NCI-H2171 treated with DMSO at 0.1 percent for 48 hours (cell line): ENCODE measurements around the gene INPP4B.
A peak's percentile ranks its signal among the peaks of the same experiment; 100 is the strongest.

Source experiments
- DNase-seq: peaks from one replicate; lab custom pipeline; 2025; lab: John Stamatoyannopoulos, UW

Gene INPP4B

DNA sequence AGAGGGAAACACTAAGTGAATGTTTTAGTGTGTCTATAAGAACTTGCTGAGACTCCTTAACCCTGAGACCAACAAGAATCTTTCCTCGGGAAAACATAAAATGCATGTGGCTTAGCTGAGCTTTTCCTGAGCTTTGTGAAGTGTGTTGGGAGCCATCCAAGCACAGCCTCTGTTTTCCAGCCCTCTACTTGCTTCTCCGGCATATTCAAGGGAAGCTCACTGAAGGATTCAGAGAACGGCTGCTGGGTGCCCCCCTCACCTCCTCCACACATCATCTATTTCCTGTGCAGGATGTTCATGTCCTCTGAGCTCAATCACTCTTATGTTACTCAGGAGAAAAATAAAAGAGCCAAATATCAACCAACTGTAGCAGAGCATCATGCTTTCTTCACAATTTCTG lies 717.6 kb downstream of the INPP4B start:
- DNase-seq = no peak

DNA sequence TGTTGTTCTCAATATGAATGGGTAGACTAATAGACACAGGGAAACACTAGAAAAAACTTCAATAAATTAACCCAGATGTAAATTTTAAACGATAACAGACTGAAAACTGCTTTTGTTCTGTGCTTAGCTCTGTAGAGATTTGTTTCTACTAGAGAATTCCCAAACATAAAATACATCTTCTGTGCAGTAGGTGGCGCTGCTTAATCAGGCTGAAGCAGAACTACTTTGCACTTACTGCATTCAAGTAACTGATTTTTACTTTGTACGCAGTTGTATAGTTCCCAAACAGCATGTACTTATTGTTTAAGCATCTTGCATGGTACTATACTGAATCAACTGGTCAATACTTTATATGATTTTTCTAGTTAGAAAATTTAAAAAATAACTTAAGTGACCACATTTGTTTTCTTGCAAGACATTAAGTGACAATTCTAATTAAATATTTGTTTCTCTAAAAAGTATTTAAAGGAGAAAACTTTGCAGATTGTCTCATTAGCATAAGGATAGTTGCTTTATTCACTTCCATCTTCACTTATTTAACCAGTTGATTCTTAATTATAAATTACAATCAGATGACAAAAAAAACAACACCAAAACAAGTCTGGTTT lies 719.1 kb downstream of the INPP4B start:
- peak; percentile 38 for DNase-seq

DNA sequence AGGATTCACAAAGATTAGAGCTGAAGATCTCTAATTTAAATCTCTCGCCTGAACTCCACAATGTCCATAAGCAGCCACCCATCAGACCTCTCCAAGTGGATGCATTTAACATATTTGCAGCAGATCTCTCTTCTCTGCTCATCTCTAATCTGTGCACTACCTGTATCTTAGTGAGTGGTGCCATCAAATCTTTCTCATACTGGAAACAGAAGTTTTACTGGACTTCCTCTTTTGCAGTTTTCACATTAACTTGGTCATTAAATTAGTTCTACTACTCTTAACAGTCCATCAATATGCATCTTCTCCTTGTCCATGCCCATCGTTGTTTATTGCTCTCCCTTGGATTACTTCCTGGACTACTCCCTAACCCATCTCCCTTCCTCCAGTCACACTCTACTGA lies 721.2 kb downstream of the INPP4B start:
- DNase-seq = no peak

DNA sequence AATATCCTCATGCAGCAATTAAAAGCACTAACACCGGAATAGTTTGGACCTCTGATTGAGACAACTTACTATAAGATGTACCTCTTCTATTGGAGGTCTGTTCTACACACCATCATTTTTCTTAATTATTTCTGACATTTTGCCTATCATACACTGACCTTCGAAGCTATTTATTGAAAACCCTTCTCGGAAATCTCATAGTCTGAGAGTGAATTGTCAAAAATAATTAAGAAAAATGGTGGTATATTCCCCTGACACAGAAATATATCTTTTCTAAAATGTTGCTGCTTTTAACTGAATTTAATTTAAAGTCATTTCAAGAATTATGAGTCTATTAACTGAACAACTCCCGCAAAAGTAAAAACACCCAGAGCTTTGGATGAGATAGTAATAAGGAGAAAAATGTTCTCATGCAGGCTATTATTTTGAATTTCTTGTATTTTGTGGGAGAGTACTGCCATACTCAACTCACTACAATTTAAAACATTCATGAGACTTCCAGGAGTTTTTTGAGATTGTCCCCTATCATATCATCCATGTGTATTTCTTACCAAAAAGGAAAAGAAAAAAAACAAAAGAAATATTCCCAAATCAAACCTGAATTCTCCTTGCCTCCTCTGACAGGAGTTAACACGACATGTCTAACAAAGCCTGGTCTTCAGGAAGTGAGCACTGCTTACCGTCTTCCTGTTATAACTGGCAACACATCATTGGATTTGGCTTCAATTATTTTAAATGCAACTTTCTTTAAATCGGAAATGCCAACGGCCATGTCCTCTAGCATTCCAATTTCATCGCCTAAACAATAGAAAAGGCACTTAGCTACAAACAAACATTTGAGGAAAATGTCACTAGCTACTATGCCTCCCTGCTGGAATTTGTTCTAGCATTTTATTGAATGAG lies 724.4 kb downstream of the INPP4B start:
- no peak for DNase-seq

DNA sequence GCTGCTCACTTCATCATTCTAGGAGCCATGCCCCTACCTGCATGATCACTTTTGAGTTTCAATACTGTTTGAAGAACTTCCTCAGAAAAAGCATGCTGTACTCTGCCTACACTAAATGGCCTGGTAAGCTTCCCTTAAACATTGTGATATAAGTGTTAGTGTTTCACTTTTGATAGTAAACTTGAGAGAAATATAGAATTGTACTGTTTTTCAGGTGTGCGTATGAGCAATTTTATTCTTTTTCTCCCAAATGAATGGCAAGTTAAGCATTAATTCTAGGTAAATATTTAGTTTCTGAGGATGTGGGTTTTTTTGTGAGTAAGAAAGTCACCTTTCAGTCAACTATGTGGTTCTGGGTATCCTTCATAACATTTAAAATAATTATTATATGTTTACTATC lies 725.2 kb downstream of the INPP4B start:
- no peak for DNase-seq

DNA sequence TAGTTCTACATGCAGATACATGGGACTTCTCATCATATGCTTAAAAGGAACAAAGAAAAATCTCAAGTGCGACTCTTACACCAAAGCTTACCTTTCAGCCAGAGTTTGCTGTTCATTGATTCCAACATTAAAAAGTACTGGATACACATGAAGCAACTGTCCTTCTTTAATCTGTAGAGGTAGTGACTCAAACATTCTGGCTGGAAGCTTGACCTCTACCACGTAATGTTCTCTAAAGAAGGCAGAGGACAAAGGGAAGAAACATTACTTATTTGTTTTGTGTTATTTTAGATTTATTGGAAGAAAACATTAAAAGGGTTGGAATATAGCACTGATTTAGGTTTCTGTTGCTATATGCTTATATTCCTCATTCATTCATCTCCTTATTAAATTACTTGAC lies 733.6 kb downstream of the INPP4B start:
- no peak for DNase-seq

DNA sequence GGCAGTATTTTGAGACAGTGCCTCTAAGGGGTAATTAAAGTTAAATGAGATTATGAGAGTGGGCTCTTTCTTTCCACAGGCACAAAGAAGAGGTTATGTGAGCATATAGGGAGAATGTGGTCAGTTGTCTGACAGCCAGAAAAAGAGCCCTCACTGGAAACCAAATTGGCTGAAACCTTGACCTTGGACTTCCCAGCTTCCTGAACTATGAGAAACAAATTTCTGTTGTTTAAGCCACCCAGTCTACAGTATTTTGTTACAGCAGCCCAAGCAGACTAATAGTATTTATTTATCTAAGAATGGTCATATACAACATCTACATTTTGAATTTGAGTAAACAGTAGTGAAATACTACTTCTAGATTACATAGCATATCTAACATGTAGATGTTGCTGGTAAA lies 736.0 kb downstream of the INPP4B start:
- no peak for DNase-seq

DNA sequence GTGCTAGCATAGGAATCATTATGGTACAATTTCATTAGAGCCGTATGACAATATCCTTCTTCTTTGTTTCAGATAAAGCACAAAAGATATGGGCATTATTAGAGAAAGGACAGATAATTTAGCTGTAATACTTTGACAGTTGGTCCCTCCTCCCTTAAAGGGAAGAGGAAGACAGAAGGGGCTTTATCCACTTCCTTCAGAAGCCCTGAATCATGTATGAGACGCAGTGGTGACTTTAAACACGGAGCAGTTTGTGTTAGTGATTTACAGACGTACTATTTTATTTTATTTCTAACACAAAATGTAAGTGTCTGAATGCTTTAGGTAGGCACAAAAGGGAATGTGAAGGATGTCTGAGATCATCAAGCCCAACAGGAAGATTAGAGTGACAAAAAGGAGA lies 742.1 kb downstream of the INPP4B start:
- DNase-seq = no peak

DNA sequence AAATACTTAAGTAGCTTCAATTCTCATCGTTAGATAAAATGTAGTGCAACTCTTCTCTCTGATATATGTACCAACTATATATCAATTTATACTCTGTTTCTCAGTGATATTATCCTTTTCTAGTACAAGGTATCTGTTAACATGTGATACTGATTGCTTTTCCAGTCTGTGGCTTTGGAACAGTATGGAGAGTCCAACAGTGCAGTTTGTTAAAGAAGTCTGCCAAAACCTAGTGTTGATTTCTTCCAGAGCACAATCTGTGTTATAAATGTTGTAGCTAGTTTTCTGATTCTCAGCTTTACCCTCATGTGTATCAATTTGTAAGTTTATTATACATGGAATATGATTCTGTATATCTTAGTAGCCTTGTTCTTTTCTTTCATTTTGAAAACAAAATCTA lies 744.7 kb downstream of the INPP4B start:
- DNase-seq = no peak

DNA sequence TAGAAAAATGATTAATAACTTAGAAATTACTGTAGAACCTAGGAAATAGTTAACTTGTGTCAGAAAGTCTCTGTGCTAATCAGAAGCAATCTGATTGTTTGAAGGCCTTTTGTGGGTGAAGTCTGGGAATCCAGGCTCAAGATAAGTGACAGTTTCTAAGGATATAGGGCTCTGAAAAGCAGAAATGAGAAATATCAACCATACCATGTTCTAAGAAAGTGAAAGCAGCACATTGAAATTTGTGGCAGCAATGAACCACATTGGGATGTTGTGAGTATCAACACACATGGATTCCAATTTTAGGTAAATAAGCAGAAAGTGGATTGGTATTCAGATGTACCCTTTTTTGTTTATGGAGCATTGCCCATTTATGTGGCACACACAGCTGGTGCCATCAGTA lies 745.2 kb downstream of the INPP4B start:
- DNase-seq = no peak

DNA sequence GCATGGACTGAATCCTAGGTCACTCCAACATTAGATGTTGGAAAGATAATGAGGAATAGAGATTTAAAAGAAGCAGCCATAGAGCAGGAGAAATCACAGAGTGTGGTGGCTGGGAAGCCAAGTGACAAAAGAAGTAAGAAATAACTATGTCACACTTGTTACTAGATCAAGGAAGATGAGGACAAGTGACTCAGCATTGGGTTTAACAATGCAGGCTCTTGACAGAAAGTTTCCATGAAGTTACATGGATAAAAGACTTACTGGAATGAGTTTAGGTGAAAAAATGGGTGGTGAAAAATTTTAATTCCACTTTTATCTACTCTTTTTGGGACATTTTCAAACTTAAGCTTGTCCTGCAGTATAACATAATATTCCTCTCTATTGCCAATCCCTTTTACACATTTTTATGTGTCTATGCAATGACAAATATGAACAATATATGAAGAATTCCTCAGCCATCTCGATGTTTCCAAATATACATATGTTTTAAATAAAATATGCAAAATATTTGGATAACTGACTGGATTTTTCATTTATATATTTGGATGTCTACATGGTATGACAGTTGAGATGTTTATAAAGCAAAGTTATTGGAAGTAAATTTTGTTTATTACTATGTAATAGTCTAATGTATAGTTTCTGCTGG lies 747.1 kb downstream of the INPP4B start:
- no peak for DNase-seq

DNA sequence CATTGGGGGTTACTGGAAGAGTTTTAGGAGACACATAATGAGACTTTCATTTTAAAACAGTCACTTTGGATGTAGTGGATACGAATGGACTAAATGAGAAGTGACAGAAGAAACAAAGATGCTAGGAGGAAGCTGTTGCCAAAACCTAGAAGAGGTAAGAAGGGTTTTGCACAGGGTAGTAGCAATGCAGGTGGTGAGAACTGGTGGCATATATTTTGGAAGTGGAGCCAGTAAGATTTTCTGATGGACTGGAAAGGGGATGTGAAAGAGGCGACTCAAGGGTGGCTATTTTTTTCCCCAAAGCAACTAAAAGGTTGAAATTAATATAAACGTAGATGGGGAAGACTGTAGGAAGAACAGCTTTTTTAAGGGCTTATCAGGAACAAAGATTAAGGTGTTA lies 747.7 kb downstream of the INPP4B start:
- no peak for DNase-seq

DNA sequence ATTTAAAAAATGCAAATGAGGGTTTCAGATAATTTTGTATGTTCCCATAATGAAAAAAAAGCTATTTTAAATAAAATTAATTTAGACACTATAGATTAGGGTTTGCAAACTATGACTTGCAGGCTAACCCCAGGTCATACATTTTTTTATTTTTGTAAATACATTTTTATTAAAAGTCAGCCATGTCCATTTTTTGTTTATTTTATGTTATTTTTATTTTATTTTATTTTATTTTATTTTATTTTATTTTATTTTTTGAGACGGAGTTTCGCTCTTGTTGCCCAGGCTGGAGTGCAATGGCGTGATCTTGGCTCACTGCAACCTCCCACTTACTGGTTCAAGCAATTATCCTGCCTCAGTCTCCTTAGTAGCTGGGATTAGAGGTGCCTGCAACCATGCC lies 749.1 kb downstream of the INPP4B start:
- no peak for DNase-seq

DNA sequence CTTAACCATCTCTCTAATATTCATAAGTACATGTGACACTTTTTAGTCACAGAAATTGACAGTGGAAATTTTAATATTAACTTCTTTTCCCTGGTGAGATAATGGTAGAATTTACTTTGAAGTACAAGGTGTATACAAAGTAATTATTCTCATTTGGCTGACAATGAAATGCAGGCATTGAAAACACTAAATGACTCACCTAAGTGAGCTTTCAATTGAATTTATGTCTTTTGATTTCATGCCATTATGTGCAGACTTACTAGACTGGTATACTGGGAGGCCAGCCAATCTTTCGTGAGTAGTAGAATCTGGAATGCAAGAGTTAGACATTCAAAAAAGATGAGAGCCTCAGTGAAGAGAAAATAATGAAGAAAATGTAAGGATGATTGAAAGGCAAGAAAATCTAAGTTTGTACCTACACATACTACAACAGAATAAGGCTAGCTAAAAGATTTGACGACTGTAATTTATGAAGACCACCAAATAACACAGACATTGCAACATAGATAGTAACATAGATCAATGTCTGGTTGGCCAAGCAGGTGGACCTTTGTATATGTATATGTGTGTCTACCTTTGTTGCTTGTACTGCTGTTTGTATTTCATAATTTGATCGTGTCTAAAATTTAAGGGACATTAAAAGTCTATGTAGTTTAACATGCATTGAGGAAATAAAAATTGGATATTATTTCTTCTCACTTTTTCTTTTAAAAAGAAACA lies 750.1 kb downstream of the INPP4B start:
- DNase-seq = no peak

DNA sequence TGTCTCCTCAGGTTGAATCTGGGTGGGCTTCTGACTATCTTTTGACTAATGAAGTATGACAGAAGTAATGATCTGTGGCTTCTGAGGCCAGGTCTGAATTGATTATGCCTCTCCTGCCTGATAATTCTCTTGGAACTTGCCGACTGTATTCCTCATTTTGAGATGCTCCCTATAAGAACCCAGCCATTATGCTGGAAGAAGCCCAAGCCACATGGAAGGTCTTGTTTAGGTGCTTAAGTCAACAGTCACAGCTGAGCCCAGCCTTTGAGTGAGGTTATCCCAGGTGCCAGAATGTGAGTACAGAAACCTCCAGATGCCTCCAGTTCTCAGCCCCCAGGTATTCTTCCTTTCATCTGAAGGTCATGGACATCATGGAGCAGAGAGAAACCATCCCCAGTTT lies 753.2 kb downstream of the INPP4B start:
- no peak for DNase-seq

DNA sequence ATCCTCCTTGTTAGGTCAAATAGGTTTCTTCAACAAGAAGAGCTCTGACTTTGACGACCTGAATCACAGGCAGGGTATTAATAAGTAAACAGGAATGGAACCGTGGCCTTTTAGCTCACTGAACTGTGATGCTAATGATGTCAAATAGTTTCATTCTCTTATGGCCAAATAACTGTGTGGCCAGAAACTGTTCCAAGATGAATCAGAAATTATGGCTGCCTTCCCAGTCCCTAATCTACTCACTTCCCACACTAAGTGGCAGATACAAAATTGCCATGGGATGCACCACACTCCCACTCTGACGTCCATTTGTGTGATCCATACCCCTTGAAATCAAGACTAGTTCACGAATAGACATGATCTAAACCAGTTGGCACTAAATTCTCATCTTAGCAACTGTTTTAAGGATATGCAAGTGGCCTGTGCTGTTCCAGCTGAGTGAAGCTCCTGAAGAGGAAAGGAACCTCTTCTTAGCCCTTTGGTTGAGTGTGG lies 754.4 kb downstream of the INPP4B start:
- DNase-seq = no peak

DNA sequence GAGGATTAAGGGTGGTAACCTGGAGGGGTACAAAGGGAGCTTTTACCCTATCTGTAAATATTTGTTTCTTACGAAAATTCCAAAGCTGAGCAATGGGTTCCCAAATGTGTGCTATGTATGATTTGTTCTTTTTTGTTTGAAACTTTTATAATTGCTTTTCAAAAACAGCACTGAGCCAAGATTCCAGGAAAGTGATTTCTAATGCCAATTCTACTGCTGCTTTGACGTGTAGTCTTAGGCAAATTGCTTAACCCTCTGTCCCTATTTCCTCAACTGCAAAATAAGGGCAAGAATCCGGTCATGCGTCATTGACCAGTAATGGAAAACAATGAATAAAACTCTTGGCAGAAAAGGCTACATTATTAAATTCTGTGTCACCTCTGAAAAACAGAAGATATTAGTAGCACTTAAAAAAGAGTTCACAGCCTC lies 755.0 kb downstream of the INPP4B start:
- DNase-seq = no peak

DNA sequence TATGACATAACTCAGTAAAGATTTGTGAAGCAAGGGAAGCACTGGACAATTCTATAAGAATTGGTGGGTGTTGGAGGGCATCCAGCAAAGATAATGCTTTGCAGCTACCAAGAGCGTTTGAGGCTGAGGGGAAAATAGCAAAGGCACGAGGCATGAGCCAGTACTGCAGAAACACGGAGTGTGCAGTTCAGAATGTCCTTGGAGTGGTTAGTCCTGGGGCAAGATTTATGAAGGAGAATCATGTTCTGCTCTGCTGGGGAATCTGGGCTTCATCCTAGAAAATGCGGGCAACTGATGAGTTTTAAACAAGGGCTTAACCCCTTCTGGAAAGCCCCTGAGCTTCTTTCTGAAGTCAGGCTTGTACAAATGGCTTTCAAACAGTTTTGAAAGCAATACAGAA lies 757.2 kb downstream of the INPP4B start:
- no peak for DNase-seq

DNA sequence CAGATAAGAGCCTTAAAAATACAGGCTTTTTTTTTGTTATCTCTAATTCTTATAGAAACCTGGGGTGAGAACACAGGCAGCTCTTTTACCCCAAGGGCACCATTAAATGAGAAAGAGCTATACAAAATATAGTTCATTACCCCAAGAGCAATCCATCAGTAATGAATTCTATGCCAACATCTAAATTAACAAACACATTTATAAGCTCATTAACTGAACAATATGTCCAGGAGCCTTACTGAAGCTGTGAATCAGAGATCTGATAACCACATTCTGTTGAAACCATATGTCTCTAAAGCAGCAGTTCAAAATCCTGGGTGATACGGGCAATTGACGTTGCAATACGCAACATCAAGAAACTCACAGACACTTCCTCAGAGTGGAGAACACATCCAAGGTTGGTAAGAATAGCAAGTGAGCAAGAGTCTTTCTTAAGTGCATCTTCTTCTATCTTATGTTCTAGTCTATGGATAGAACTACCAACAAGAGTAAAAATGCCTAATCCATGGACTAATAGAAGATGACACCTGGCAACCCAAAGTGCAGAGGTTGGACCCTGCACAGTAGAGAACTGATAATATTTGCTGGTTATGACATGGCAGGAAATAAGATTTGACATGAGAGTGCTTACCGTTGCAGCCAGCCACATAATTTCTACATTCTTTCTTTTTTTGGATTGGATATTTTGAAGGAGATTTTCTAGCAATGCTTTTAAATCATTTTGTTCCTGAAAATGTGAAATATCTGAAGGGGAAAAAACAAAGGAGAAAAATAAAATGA lies 760.4 kb downstream of the INPP4B start:
- DNase-seq = no peak

DNA sequence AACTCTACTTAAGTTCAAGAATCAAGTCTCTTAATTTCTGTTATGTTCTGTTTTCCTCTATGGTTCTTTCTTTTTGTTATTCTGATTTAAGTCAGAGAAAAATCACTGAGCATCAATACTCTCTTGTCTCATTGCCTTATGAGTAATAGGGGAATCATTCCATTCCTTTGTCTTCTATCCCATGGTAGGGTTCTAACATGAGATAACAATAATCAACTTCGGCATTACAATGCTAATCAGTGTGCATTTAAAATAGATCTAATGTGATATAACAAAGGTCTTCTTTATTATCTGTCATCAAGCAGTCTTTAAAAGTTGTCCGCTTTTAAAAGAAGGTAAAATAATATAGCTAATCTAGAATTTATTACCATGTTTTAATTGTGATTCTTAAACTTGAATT lies 762.8 kb downstream of the INPP4B start:
- no peak for DNase-seq

DNA sequence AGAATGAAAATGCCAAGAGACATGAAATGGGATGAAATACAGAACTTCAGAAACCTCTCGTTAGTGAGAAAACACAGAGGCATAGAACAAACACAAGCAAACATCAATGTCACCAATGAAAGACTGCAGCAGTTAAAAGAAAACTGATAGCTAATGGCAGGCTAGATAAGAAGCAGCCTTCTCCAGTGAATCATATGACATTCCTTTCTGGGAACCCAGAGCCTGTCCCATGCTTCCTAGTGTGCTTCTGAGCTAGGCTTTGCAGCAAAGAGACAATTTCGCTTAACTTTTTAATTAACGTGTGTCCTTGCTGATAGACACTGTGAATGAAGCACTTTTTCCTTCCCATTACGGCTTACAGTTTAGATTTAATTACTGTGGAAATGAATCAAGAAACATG lies 765.1 kb downstream of the INPP4B start:
- DNase-seq = no peak

DNA sequence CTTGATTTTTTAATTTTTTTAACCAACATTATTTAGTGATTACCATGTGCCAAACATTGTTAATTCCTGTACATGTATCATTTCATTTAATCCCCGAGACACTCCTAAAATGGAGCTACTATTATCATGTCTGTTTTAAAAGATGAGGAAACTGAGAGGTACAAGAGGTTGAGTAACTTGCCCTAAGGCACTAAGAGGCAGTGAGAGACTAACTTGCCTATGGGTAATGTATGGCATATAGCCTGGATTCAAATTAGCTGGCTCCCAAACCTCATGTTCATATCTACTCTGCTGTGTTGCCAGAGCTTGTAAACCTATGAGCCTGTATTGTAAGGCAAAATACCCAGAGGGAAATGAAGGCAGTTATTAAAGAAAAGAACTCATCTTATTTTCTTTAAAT lies 766.1 kb downstream of the INPP4B start:
- DNase-seq = no peak
